Middle frontal gyrus (tissue), 1 donor: ENCODE measurements around the gene COMT.

Experiments
- DNase-seq: peaks from one replicate; pipeline ENCODE4 v3.0.0-alpha.2; 2015; ENCODE audit warnings: low spot score; ENCODE audit errors: extremely low spot score

COMT gene

DNA sequence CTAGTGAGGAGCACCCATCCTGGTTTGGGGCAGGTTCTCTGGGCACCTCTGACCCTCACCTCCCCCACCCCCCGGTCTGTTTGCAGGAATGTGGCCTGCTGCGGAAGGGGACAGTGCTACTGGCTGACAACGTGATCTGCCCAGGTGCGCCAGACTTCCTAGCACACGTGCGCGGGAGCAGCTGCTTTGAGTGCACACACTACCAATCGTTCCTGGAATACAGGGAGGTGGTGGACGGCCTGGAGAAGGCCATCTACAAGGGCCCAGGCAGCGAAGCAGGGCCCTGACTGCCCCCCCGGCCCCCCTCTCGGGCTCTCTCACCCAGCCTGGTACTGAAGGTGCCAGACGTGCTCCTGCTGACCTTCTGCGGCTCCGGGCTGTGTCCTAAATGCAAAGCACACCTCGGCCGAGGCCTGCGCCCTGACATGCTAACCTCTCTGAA lies 26.9 kb downstream of the COMT start:
- DNase-seq: no peak

DNA sequence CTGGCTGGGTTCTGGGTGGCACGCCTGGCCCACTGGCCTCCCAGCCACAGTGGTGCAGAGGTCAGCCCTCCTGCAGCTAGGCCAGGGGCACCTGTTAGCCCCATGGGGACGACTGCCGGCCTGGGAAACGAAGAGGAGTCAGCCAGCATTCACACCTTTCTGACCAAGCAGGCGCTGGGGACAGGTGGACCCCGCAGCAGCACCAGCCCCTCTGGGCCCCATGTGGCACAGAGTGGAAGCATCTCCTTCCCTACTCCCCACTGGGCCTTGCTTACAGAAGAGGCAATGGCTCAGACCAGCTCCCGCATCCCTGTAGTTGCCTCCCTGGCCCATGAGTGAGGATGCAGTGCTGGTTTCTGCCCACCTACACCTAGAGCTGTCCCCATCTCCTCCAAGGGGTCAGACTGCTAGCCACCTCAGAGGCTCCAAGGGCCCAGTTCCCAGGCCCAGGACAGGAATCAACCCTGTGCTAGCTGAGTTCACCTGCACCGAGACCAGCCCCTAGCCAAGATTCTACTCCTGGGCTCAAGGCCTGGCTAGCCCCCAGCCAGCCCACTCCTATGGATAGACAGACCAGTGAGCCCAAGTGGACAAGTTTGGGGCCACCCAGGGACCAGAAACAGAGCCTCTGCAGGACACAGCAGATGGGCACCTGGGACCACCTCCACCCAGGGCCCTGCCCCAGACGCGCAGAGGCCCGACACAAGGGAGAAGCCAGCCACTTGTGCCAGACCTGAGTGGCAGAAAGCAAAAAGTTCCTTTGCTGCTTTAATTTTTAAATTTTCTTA lies 27.8 kb downstream of the COMT start:
- no peak for DNase-seq

DNA sequence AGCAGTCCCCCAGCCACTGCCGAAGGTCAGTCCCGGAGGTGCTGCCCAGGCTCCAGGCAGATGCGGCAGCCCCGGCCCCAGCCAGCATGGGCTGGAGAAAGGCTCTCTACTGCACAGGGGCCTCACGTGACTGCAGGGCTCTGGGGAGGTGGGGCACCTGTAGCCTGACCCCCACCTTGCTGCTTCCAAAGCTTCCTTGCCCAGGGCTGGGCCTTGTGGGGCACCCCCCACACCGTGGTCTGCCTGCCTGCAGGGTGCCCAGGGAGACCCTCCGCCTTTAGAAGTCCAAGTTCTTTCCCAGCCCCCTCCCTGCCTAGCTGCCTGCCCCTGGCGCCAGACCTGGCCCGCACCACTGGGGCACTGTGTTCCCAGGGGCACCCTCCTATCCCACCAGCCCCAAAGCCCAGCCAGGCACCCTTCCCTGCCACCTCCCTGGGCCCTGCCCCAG lies 28.5 kb downstream of the COMT start:
- no peak for DNase-seq

- no peak for DNase-seq
These were observed 29.1 kb downstream of the COMT start for GRCh38 chr22:19970479-19971275.

GRCh38 chr22:19971276-19972124 lies 29.9 kb downstream of the COMT start:
- no peak for DNase-seq

- DNase-seq: no peak
These were observed 30.7 kb downstream of the COMT start for GRCh38 chr22:19972251-19972650.

DNA sequence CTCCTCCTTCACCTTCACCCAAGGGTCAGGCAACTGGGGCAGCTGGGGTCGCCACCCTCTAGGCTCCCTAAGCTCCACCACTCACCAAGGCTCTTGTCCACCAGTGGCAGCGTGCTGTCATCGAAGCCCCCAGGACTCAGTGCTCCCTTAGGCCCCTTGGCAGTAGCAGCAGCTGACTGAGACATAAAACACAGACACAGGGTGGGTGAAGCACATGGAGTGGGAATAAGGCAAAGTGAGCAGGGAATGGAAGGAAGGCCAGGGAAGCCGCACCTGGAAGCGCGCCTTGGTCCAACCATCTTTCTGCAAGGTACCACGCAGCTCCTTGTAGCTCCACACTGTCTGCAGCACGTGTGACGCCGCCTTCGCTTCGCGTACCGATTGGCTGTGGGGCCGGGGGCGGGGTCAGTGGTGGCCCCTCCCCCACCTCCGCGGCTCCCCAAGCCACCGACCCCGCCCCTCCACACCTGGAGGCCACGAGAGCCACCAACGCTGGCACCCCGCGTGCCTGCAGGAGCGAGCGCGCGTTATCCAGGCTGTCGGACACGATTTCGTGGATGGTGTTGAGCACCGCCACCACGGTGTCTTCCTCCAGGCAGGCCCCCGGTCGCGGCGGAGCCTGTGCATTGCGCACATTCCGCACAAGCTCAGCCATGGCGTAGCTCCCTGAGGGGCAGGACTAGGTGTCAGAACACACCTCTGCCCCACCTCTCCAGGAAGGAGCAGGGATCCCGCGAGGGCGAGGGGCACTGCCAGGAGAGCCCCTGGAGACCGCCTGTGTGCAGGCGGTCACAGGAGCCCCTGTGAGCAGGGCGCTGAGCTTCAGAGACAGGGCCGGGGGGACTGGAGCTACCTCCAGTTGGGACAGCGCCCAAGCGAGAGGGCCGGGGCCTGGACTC lies 31.3 kb downstream of the COMT start:
- DNase-seq: no peak

DNA sequence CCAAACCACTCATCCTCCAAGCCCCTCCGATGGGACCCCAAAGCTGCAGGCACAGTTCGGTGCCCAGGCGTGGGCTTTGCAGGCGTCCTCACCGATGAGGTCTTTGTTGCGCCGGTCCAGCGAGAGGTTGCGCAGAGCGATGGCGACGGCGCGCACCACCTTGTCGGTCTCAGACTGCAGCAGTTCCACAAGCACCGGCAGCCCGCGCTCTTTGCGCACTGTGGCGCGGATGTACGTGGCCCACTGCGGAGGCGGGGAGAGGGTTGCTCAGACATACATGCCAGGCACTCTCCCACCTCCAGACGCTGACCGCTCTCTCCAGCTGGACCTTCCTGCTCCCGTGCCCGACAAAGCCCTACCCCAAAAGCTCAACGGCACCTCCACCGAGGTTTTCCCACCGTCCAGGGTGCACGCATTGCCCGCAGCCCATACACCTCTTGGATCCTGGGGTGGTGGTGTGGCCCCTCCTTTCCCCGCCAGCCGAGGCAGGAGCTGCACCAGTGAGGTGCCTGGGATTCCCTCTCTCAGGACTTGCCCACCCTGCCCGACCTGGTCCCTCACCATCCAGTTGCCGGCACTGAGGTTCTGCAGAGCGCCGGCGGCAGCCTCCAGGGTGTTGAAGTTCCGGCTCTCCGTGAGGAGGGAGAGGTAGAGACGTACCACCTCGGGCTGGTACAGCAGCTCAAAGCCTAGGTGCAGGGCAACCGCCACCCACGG lies 32.1 kb downstream of the COMT start:
- no peak for DNase-seq

DNA sequence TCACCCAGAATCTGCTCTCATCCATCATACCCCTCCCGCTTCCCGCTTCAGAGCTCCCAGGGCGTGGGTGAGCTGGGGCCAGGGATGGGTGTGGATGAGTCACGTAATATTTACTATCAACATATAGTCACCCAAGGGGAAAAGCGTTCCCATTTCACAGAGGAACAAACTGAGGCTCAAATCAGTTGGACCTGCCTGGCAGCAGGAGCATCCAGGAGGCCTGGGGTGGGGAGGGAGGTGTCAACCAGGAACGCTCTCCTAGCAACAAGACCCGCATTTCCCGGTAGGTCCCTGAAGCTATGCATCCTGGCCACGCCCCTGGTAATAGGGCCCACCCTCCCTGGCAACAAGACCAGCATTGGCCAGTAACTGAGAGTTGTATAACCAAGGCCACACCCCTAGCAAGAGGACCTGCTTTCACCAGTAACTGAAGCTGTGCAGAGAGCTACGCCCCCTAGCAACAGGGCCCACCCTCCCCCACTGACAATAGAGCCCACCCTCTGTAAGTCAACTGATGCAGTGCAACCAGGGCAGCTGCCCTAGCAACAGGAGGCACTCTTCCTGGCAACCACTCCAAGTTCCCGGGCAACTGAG lies 32.8 kb downstream of the COMT start:
- no peak for DNase-seq

DNA sequence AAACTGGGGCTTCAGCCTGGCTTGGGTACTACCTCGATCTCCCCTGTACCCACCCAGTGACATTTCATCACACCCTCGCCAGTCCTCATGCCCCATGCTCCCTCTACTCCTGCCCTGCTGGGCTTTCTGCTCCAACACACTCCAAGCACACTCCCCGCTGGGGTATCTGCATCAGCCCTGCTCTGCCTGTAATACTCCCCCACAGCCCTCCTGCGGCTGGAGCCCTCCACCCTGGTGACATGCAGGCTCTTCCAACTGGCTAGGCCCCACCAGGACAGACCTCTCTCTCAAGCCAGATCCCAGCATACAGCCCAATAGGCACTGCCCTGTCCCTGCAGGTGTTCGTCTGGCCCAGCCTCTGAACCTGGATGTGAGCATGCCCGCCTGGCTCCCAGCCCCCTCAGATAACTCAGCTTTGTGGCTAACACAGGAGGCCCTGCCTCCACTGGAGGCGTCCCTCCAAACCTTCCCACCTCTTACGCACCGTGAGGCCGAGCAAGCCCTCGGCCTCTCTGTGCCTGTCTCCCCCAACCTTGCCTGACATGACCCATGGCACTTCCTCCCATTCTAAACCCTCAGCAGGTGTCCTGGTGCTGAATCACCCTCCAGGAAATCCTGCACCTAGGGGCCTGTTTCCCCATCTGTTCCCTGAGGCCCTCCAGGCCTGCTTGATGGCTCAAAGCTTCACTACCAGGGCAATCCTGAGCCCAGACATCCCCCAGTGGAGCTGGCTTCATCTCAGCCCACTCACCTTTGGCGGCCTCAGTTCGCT lies 33.5 kb downstream of the COMT start:
- DNase-seq: no peak

GRCh38 chr22:19975707-19976035 lies 34.1 kb downstream of the COMT start:
- no peak for DNase-seq

GRCh38 chr22:19976671-19977070 lies 35.1 kb downstream of the COMT start:
- DNase-seq: no peak

GRCh38 chr22:19977296-19978243 lies 36.0 kb downstream of the COMT start:
- DNase-seq: no peak

- DNase-seq: no peak
These were observed 37.2 kb downstream of the COMT start for GRCh38 chr22:19978748-19979147.

DNA sequence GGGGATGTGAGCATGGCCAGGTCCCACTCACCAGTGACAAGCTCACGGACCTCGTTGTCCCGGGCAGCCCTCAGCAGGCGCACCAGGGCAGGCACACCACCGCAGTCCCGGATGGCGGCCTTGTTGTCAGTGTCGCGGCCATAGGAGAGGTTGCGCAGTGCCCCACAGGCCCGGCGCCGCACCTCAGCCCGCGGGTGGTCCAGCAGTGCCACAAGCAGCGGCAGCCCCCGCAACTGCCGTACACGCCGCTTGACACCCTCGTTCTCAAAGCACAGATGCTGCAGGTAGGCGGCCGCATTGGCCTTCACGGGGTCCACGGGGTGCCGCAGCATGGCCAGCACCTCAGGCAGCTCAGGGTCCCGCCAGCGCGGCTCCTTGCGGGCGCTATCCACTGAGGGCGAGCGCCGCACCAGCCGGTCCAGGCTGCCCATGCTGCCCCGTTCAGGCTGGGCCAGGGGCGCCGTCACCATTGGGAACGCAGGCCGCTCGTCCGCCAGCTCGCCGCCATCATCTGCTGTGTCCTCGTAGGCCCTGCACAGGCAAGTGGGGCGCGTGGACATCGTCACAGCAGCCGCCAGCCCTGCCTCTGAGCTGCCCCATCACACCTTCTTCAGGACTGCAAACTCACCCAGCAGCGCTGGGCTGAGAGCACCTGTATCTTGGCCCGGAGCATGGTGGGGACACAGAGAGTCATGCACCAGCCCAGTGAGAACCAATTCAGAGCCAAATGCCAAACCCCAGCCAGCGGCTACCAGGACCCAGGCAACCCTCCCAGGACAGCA lies 38.3 kb downstream of the COMT start:
- DNase-seq: no peak

GRCh38 chr22:19980766-19981165 lies 39.2 kb downstream of the COMT start:
- DNase-seq: no peak
